Measurements from ENCODE around the gene ETV6. TPM values are rescaled to one million over a fixed set of nuclear protein-coding genes. Genes with fewer than 3 reads are reported as not detected.

ETV6 gene
- total RNA-seq, 1 experiment from 2014 or later = 14.1 TPM

GRCh38 chr12:11815397-11815796, 165.9 kb downstream of the ETV6 start:
- TF ChIP-seq EZH2 (IDR thresholded peaks at IDR 0.05) = no peak
- no peak for TF ChIP-seq SIN3A (IDR thresholded peaks at IDR 0.05; ENCODE audit: low read depth)
- no peak for TF ChIP-seq ELF1 (IDR thresholded peaks at IDR 0.05; ENCODE audit: borderline replicate concordance, low read depth)
- TF ChIP-seq CTCF (IDR thresholded peaks at IDR 0.05 in 2 of 3, conservative IDR thresholded peaks at IDR 0.05 in 1 of 3; ENCODE audit: borderline replicate concordance in 1 of 3, insufficient read depth in 1 of 3, low read depth in 2 of 3, low read length in 2 of 3) = no peak
- TF ChIP-seq TCF7L2 (IDR thresholded peaks at IDR 0.05; ENCODE audit: borderline replicate concordance, extremely low read depth, insufficient read depth, insufficient read length) = no peak
- TF ChIP-seq ZFX (IDR thresholded peaks at IDR 0.05) = no peak
- no peak for TF ChIP-seq FOSL1 (IDR thresholded peaks at IDR 0.05; ENCODE audit: low read depth)
- no peak for TF ChIP-seq RAD21 (IDR thresholded peaks at IDR 0.05; ENCODE audit: low read depth)
- TF ChIP-seq JUND (IDR thresholded peaks at IDR 0.05) = no peak
- Histone ChIP-seq H2AFZ (ENCODE audit: low read depth, low read length, poor library complexity, severe bottlenecking) (no peak overlapping the region), H3K79me2 (ENCODE audit: insufficient read depth, low read length) (no peaks in the 10 kb centered on the region), H3K4me2 (ENCODE audit: low read length) (no peak overlapping the region), H3K36me3 (ENCODE audit: control insufficient read depth in 1 of 2, insufficient read depth in 2 of 2, low read length in 2 of 2) (no peaks in the 10 kb centered on the region), H3K27me3 (ENCODE audit: insufficient read depth, low read length) (no peaks in the 10 kb centered on the region), H3K27ac (ENCODE audit: low read depth, low read length) (no peak overlapping the region), H3K4me1 (ENCODE audit: control insufficient read depth in 1 of 2, insufficient read depth in 2 of 2, low read length in 2 of 2) (no peaks in the 10 kb centered on the region), H3K9me3 (ENCODE audit: control insufficient read depth in 1 of 2, insufficient read depth in 1 of 2, low read depth in 1 of 2, low read length in 2 of 2) (no peaks in the 10 kb centered on the region), H3K9ac (ENCODE audit: low read length) (no peak overlapping the region), H3K9me2 (ENCODE audit: insufficient read depth) (no peaks in the 10 kb centered on the region), H3K4me3 (replicated peaks in 1 of 2; ENCODE audit: low read depth in 1 of 2, low read length in 2 of 2) (no peak overlapping the region), H4K20me1 (ENCODE audit: insufficient read depth) (no peaks in the 10 kb centered on the region)
- POLR2A ChIA-PET = no interaction called here
- RAD21 ChIA-PET (ENCODE audit: low non-redundant PET in 1 of 2, low total read pairs in 2 of 2, uncharacterized antibody in 2 of 2, unreplicated experiment in 2 of 2) = no interaction called here
- ATAC-seq (no peak), DNase-seq (ENCODE audit: low read depth, low spot score) (no peak)
- CTCF ChIA-PET = no interaction called here
- no TSS peak for BruUV-seq (replicated peaks)
- intact Hi-C loops (cut with micrococcal nuclease) = no loop called here

GRCh38 chr12:11819643-11820042, 170.2 kb downstream of the ETV6 start:
- Histone ChIP-seq H3K36me3 (ENCODE audit: control insufficient read depth in 1 of 2, insufficient read depth in 2 of 2, low read length in 2 of 2) (no peaks in the 10 kb centered on the region), H3K27me3 (ENCODE audit: insufficient read depth, low read length) (no peaks in the 10 kb centered on the region), H3K27ac (ENCODE audit: low read depth, low read length) (no peak overlapping the region), H3K4me3 (replicated peaks in 1 of 2; ENCODE audit: low read depth in 1 of 2, low read length in 2 of 2) (no peak overlapping the region), H3K4me1 (ENCODE audit: control insufficient read depth in 1 of 2, insufficient read depth in 2 of 2, low read length in 2 of 2) (no peaks in the 10 kb centered on the region), H3K4me2 (ENCODE audit: low read length) (no peak overlapping the region), H3K9me2 (ENCODE audit: insufficient read depth) (no peaks in the 10 kb centered on the region), H3K9me3 (ENCODE audit: control insufficient read depth in 1 of 2, insufficient read depth in 1 of 2, low read depth in 1 of 2, low read length in 2 of 2) (no peaks in the 10 kb centered on the region), H3K79me2 (ENCODE audit: insufficient read depth, low read length) (no peaks in the 10 kb centered on the region), H3K9ac (ENCODE audit: low read length) (no peak overlapping the region), H2AFZ (ENCODE audit: low read depth, low read length, poor library complexity, severe bottlenecking) (no peak overlapping the region), H4K20me1 (ENCODE audit: insufficient read depth) (no peaks in the 10 kb centered on the region)
- ChIA-PET POLR2A (no interaction called here), CTCF (no interaction called here), RAD21 (ENCODE audit: low non-redundant PET in 1 of 2, low total read pairs in 2 of 2, uncharacterized antibody in 2 of 2, unreplicated experiment in 2 of 2) (no interaction called here)
- ATAC-seq = no peak
- intact Hi-C loops (cut with micrococcal nuclease) = no loop called here
- no peak for TF ChIP-seq TCF7L2 (IDR thresholded peaks at IDR 0.05; ENCODE audit: borderline replicate concordance, extremely low read depth, insufficient read depth, insufficient read length)
- no peak for TF ChIP-seq YY1 (IDR thresholded peaks at IDR 0.05; ENCODE audit: extremely low read depth, insufficient replicate concordance, low read depth, low read length)
- TF ChIP-seq RAD21 (IDR thresholded peaks at IDR 0.05; ENCODE audit: low read depth) = no peak
- TF ChIP-seq REST (IDR thresholded peaks at IDR 0.05; ENCODE audit: low read depth) = no peak
- TF ChIP-seq CEBPB (IDR thresholded peaks at IDR 0.05; ENCODE audit: low read depth) = no peak
- no peak for TF ChIP-seq JUND (IDR thresholded peaks at IDR 0.05)
- no peak for TF ChIP-seq SRF (IDR thresholded peaks at IDR 0.05; ENCODE audit: low read depth)
- no TSS peak for BruUV-seq (replicated peaks)
- DNase-seq (ENCODE audit: low read depth, low spot score) = no peak
